GM18873 (cell line): Measurements from ENCODE around the gene CUEDC1.

Experiments used
- ATAC-seq: cut with Tn5 transposase; IDR thresholded peaks from one replicate; pipeline ENCODE4 v1.9.1; 2021; ENCODE audit warnings: mild to moderate bottlenecking, moderate library complexity, moderate number of reproducible peaks; ENCODE audit not compliant: unreplicated experiment, low FRiP score

CUEDC1 gene

GRCh38 chr17:57900991-57901743 lies 54.0 kb downstream of the CUEDC1 start:
- no peak for ATAC-seq

GRCh38 chr17:57899822-57900221 lies 55.4 kb downstream of the CUEDC1 start:
- ATAC-seq = no peak

DNA sequence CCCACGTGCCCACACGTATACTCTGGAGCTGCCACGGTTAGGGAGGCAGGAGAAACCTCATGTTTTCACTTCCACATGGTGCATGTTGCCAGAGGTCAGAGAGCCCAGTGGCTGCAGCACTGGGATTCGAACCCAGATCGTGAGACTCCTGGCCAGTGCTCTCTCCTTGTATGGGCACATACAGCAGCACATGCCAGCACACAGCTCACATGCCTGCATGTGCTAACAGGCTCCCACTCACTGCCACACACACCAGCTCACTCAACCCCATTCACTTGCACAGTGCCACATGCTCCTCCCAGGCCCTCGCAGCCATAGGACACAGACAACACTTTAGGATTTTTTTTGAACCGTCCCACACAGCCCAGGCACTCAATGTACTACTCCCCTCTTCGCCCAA lies 55.8 kb downstream of the CUEDC1 start:
- ATAC-seq = no peak

DNA sequence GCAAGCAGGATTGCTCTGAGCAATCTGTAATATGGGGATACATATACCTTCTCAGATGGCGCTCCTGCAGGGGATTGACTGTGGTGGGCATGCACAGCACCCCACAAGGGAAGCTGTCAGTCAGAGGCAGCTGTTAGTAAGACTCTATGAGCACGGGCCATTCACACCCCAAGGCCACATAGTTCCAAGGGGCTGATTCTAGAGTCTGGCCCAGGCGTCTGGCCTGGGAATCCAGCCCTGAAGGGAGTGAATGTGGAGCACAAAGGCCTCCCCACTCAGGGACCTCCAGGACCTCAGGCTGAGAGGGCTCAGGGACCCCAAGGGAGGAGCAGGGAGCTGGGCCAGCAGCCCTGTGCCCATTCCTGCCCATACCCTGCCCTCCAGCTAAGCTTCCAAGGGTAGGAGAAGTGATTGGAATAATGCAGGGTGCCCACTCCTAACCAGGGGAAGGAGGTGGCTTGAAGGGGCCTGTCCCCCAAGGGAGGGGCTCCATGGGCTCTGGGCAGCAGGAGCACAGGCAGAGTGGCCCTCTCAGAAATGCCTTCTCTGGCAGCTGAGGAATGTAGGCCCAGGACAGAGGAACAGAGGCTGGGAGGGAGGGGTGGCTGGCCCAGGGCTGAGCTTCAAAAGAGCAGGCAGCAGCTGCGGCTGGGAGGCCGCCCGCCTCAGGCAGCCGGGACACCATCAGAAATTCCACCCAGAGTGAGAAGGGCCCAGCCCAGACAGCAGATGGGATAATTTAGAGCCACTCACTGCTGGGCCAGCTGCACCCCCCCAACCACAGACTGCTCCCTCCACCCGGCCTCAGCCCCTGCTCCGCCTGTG lies 56.5 kb downstream of the CUEDC1 start:
- no peak for ATAC-seq

- no peak for ATAC-seq
These were observed 59.7 kb downstream of the CUEDC1 start for GRCh38 chr17:57895382-57896060.

- ATAC-seq = no peak
These were observed 60.4 kb downstream of the CUEDC1 start for GRCh38 chr17:57894848-57895247.

- no peak for ATAC-seq
These were observed 62.2 kb downstream of the CUEDC1 start for GRCh38 chr17:57892820-57893595.

DNA sequence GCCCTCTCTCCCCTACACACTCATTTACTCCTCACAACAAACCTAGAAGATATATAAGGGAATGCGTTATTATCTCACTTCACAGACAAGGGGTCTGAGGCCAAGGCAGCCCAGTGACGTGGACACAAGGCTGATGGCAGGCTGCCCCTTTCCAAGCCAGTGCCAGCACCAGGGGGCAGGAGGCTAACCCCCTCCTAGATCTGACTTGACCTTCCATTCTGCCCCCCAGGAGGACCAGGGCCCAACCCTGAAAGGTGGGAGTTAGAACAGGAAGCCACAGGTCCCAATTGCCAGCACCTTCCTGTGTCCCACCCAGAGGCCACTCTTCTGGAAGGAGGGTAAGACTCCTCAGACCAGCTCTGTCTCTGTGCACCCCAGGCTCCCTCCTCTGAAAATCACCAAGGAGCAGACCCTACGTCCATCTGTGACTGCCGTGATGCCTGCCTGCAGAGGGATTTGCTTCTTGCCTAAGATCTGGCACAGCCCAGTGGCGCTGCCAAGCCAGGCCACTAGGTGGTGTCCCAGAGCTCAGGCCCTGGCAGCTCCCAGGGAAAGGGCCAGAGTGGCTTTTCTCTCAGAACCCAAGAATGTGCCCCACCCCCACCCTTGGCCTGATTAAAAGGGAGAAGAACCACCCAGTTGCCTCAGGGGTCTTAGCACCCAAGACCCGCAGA lies 62.9 kb downstream of the CUEDC1 start:
- no peak for ATAC-seq

DNA sequence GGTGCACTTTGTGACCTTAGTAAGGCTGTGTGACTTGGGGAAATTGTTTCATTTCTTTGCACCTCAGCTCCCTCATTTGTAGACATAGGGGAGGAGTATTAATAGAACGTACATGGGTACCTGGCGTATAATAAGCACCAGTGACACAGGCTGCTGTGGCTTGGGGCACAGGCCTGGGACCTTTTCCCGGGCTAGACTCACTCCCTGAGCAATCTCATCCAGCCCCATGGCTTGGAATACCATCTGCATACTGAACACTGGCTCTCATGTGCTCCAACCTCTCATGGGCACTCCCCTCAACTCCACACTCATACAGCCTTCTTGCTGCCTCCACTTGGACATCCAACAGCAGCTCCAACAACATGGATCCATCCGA lies 64.4 kb downstream of the CUEDC1 start:
- ATAC-seq = no peak

GRCh38 chr17:57889892-57890856 lies 65.0 kb downstream of the CUEDC1 start:
- ATAC-seq = no peak

DNA sequence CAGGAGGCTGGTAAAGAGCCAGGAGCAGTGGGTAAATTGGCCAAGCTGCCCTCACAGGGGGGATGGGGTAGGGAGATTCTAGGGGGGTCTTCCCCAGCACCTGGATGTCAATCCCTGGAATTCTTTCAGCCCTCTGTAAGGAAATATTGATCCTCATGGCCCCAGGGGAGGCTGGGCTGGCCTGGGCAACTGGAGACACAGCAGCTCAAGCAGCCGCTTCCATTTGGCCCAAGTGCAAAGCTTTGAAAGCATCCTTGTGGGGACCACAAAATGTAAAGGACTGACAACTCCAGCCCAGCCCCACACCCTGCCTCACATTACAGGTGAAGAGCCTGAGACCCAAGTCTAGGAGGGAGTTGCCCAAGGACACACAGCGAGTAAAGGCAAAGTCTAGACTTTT lies 66.0 kb downstream of the CUEDC1 start:
- no peak for ATAC-seq

- ATAC-seq = no peak
These were observed 66.6 kb downstream of the CUEDC1 start for GRCh38 chr17:57888311-57889216.

- ATAC-seq = no peak
These were observed 68.1 kb downstream of the CUEDC1 start for GRCh38 chr17:57887161-57887560.

GRCh38 chr17:57886020-57886419 lies 69.2 kb downstream of the CUEDC1 start:
- no peak for ATAC-seq

- no peak for ATAC-seq
These were observed 69.9 kb downstream of the CUEDC1 start for GRCh38 chr17:57885148-57885915.

- no peak for ATAC-seq
These were observed 73.3 kb downstream of the CUEDC1 start for GRCh38 chr17:57881783-57882351.

- ATAC-seq = no peak
These were observed 74.1 kb downstream of the CUEDC1 start for GRCh38 chr17:57881143-57881542.
